Renal cortical epithelial cell (primary cell): ENCODE measurements around the gene SUPT3H. TPM values are rescaled to one million over a fixed set of nuclear protein-coding genes. Genes with fewer than 3 reads are reported as not detected.
"Not testable (repeated sequence)": the region's sequence is repeated elsewhere in the genome, so short reads cannot be mapped to it uniquely, and the experiment has no call there.

Source experiments
- DNase-seq: peaks from one replicate; pipeline ENCODE4 v3.0.0-alpha.2; 2011; ENCODE audit warnings: low read depth
- total RNA-seq: library from RNA; depleted of rRNA; stranded (reverse); fragments of >200 nt; gene quantifications from 2 replicates; pipeline ENCODE4 v1.2.3, GENCODE V29; 2014

Gene SUPT3H
- total RNA-seq, 1 donor from 2014 or later = 43.0 TPM

DNA sequence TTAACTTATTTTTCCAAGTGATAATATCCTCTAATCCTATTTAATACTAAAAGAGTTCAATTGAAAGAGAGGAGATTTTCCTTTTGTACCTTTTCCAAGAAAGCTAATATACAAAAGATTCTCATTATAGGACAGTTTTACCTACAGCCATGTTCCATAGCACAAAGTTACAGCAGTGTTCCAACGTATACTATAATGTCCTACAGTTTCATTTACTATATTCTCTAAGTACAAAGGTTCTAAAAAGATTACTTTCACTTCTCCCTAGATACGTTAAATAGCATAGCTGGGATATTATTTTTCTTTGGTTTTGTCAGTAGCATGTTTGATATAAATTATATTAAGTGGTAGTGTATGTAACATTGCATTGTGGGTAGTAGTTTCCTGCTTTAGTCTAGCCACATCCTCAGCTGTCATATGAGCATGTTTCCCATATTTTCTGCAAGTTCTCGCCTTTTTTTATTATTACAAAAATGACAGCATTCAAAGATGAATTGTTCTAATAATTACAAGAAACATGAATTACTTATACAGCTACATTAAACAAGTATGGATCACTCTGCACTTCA lies 54.0 kb downstream of the SUPT3H start:
- DNase-seq = no peak

DNA sequence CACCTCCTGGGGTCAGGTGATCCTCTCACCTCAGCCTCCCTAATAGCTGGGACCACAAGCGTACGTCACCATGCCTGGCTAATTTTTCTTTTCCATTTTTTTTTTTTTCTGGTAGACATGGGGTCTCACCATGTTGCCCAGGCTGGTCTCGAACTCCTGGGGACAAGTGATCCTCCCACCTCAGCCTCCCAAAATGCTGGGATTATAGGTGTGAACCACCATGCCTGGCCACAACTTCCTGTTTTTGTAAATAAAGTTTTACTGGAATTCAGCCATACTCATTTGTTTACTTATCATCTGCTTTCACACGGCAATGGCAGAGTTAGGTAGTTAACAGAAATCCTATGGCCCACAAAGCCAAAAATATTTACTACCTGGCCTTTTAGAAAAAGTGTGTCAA lies 57.4 kb downstream of the SUPT3H start:
- no peak for DNase-seq

- DNase-seq = no peak
These were observed 63.6 kb downstream of the SUPT3H start for GRCh38 chr6:45314146-45314545.

- no peak for DNase-seq
These were observed 67.5 kb downstream of the SUPT3H start for GRCh38 chr6:45310118-45310788.

DNA sequence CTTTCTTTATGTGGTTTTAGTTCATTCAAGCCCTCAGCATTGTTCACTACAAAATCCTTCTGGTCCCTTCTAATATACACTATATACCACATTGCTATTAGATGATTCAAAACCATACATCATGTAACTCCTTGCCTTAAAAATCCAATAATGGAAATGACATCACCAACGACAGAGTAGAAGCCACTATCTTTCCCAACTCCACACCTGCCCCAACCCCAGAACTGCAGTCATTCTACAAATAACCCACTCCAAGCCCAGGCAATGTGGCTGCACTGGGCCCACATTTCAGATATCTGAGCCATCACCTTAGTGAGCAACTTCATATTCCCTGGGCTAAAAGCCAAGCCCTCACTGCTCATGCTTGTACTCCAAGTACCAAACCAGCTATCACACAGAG lies 72.2 kb downstream of the SUPT3H start:
- DNase-seq = no peak

DNA sequence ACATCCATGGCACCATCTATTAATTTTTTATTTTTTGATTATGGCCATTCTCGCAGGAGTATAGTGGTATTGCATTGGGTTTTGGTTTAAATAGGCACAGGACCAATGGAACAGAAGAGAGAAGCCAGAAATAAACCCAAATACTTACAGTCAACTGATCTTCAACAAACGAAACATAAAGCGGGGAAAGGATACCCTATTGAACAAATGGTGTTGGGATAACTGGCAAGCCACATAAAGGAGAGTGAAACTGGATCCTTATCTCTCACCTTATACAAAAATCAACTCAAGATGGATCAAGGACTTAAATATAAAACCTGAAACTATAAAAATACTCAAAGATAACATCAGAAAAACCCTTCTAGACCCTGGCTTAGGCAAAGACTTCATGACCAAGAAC lies 74.9 kb downstream of the SUPT3H start:
- DNase-seq = no peak

DNA sequence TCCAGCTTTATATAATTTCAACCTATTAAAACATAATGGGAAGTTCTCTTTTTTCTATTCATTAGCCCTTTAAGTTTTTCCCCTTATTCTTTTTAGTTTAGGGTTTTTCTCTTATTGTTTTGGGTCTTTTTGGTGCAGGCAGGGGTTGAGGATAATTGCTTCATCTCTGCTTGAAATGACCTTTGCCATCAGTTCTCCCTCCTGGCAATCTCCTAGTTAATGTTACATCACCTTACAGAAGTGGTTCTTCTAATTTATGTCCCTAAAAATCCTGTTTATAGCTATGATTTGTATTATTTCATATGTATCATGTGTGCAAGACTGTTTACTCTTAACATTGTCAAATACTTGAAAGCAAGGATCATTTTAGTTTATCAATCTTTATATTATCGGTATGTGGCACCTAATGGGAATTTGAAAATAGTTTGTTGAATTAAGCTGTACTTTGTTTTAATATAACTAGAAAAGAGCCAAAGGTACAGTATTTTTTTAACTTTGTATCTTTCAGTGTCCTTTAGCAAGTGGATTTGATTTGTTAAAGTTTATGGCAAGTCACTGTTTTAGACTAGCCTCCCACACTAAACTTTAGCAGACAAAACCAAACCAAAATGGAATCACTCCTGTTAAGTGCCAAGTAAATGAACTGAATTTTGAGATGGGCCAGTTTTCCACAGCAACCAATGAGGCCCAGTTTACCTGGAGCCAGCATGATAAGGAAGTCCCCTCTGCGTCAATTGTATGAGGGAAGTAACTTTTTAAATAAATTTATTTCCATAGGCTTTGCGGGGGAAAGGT lies 76.2 kb downstream of the SUPT3H start:
- DNase-seq = no peak

DNA sequence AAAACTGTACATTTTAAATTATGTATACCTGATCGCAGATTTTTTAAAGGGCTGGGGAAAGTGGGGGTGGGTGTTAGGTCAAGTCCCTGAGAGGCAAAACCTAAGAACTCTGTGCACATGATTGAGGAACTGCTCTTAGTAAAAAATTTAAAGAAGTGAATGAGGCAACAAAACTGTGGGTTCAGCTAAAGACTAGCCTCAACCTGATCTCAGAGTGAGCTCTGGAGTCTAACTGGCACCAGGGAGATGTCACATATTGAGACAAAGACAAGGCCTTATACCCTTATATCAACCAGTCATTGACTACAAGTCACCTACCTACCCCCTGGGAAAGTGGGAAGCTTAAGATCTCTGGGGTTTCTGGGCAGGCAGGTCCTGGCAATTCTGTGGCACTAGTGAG lies 77.0 kb downstream of the SUPT3H start:
- no peak for DNase-seq

DNA sequence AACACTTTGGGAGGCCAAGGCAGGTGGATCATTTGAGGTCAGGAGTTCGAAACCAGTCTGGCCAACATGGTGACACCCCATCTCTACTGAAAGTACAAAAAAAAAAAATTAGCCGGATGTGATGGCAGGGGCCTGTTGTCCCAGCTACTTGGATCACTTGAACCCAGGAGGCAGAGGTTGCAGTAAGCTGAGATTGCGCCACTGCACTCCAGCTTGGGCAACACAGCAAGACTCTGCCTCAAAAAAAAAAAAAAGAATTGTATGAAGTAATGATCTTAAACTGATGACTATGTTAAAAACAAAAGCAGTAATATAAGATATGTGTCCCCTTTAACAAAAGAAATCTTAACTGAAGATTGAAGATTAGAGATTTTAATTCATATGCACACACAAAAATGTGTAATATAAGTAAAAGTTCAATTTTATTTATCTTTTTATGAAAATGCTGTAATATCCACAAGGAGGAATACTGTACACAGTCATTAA lies 78.6 kb downstream of the SUPT3H start:
- no peak for DNase-seq

GRCh38 chr6:45297320-45297719 lies 80.4 kb downstream of the SUPT3H start:
- DNase-seq = no peak

- DNase-seq = not testable (repeated sequence)
These were observed 83.6 kb downstream of the SUPT3H start for GRCh38 chr6:45294065-45294701.

DNA sequence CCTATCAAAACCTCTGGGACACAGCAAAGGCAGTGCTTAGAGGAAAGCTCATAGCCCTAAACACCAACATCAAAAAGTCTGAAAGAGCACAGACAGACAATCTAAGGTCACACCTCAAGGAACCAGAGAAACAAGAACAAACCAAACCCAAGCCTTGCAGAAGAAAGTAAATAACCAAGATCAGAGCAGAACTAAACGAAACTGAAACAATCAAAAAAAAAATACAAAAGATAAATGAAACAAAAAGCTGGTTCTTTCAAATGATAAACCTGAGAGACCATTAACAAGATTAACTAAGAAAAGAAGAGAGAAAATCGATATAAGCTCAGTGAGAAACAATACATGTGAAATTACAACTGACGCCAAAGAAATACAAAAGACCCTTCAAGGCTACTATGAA lies 84.4 kb downstream of the SUPT3H start:
- no peak for DNase-seq

DNA sequence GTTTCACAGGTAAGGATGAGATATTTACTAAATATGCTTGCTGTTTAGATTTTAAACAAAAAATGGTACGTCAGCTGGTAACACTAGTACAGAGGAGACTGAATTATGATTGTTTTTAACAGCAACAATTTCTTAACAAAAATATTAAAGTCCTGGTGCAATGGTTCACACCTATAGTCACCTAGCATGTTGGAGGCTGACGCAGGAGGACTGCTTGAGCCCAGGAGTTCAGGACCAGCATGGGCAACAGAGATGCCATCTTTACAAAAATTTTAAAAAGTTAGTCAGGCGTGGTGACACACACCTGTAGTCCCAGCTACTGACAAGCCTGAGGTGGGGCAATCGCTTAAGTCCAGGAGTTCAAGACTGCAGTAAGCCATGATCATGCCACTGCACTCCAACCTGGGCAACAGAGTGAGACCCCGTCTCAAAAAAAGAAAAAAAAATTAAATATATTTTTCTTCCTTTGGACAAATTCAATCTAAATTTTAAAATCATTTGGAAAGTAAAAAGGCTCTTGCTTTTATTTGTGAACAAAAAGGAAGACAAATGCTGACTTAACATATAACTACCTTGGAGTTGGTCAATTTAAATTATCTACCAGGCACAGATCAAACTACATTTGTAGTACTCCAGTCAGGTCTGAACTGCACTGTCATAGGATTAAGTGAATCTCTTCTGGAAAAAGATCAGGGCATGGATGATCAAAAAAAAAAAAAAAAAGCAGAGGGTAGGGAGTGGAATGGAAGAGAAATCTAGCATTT lies 87.8 kb downstream of the SUPT3H start:
- no peak for DNase-seq

- DNase-seq = not testable (repeated sequence)
These were observed 91.0 kb downstream of the SUPT3H start for GRCh38 chr6:45286707-45287106.

DNA sequence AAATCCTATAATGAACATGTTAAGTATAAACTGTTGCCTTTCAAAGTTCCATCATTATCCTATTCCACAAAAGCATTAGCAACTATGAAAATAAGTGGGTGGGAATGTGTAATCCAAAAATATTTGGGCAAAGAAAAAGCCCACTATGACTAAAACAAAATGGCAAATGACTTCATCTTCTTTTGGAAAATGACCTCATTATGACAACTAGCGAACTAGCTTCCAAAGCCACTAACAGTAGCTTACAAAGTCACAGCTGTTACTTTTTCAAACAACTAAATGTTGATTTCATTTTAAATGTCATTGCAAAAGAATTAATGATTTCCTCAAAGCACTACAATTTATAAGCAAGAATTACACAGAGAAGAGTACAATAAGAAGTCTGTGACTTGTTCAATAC lies 99.4 kb downstream of the SUPT3H start:
- no peak for DNase-seq

GRCh38 chr6:45277741-45278140 lies 100.0 kb downstream of the SUPT3H start:
- not testable (repeated sequence) for DNase-seq

DNA sequence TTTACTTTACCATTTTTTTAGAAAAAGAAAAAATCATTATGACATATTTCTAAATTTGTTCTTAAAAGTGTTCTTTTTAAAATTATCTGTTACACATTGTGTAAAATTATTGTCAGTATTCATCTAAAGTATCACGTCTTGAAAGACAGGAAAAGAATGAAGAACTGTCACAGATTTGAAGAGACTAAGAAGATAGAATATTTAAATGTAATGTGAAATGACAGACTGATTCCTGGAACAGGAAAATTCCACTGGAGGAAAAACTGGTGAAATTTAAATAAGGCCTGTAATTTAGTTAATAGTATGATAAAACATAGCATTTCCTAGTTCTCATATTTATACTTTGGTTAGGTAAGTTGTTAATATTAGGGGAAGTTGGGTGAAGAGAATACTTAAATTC lies 102.4 kb downstream of the SUPT3H start:
- DNase-seq = no peak

- DNase-seq = no peak
These were observed 105.1 kb downstream of the SUPT3H start for GRCh38 chr6:45272626-45273025.

- no peak for DNase-seq
These were observed 112.5 kb downstream of the SUPT3H start for GRCh38 chr6:45265246-45265645.

GRCh38 chr6:45260696-45261095 lies 117.0 kb downstream of the SUPT3H start:
- DNase-seq = no peak
